CD14-positive monocyte (primary cell): Measurements from ENCODE around the gene HS3ST4. TPM values are rescaled to one million over a fixed set of nuclear protein-coding genes. Genes with fewer than 3 reads are reported as not detected.
"Not testable (repeated sequence)": the region's sequence is repeated elsewhere in the genome, so short reads cannot be mapped to it uniquely, and the experiment has no call there.

Experiments used
- DNase-seq, 3 donors: peaks; one replicate each; pipeline ENCODE4 v3.0.0-alpha.2; 2011 to 2022
- H2AFZ ChIP-seq: 2 replicates; pipeline ENCODE4 v1.6.0; 2012; ENCODE audit warnings: mild to moderate bottlenecking, low read depth, low read length, inconsistent platforms; ENCODE audit not compliant: insufficient read depth, poor library complexity, severe bottlenecking
- H3K27ac ChIP-seq, 2 donors: 1 replicate in 1 of 2; 2 replicates in 1 of 2; pipeline ENCODE4 v1.5.1; 2012 to 2013; ENCODE audit warnings: low read length in 2 of 2, control low read depth in 1 of 2, inconsistent platforms in 1 of 2, low read depth in 1 of 2, mild to moderate bottlenecking in 1 of 2
- H3K27me3 ChIP-seq, 2 donors: one replicate each; pipeline versions ENCODE4 v1.6.0 to v1.6.1; 2011 to 2013; ENCODE audit warnings: low read length in 2 of 2; ENCODE audit not compliant: control insufficient read depth in 2 of 2, insufficient read depth in 2 of 2
- H3K36me3 ChIP-seq, 2 donors: replicated peaks in 1 of 2; 1 replicate in 1 of 2; 2 replicates in 1 of 2; pipeline versions ENCODE4 v1.5.1 to v1.6.1; 2012 to 2013; ENCODE audit warnings: low read length in 2 of 2, control low read depth in 1 of 2, inconsistent platforms in 1 of 2, mild to moderate bottlenecking in 1 of 2; ENCODE audit not compliant: insufficient read depth in 2 of 2, control insufficient read depth in 1 of 2
- H3K4me1 ChIP-seq, 2 donors: 1 replicate in 1 of 2; 2 replicates in 1 of 2; pipeline versions ENCODE4 v1.5.1 to v1.6.1; 2012 to 2013; ENCODE audit warnings: low read length in 2 of 2, control low read depth in 1 of 2, inconsistent platforms in 1 of 2, mild to moderate bottlenecking in 1 of 2, moderate library complexity in 1 of 2; ENCODE audit not compliant: insufficient read depth in 2 of 2, control insufficient read depth in 1 of 2
- H3K4me2 ChIP-seq: replicated peaks from 2 replicates; pipeline ENCODE3; 2012; ENCODE audit warnings: low read length, moderate library complexity, mild to moderate bottlenecking; ENCODE audit not compliant: poor library complexity, severe bottlenecking; ENCODE audit errors: extremely low read depth
- H3K4me3 ChIP-seq, 3 experiments: fragments of 200-600 bp in 1 of 3; sonication (generic) in 1 of 3; replicated peaks in 1 of 3; 1 replicate in 2 of 3; 2 replicates in 1 of 3; pipeline ENCODE4 v1.5.1; 2011 to 2013; ENCODE audit warnings: low read length in 3 of 3, mild to moderate bottlenecking in 3 of 3, control low read depth in 2 of 3, low read depth in 2 of 3, inconsistent platforms in 1 of 3, moderate library complexity in 1 of 3
- H3K79me2 ChIP-seq: 2 replicates; pipeline ENCODE4 v1.6.0; 2012; ENCODE audit warnings: mild to moderate bottlenecking, control low read depth, inconsistent platforms, low read length, moderate library complexity; ENCODE audit not compliant: insufficient read depth
- H3K9ac ChIP-seq: 2 replicates; pipeline ENCODE4 v1.6.0; 2017; ENCODE audit warnings: low read length, mild to moderate bottlenecking; ENCODE audit not compliant: insufficient read depth, poor library complexity, severe bottlenecking
- H3K9me3 ChIP-seq, 2 donors: replicated peaks in 1 of 2; 1 replicate in 1 of 2; 2 replicates in 1 of 2; pipeline versions ENCODE4 v1.5.1 to v1.6.1; 2012 to 2013; ENCODE audit warnings: low read length in 2 of 2, control low read depth in 1 of 2; ENCODE audit not compliant: control insufficient read depth in 1 of 2, insufficient read depth in 1 of 2
- H4K20me1 ChIP-seq: 2 replicates; pipeline ENCODE4 v1.6.0; 2012; ENCODE audit warnings: mild to moderate bottlenecking, low read length, control low read depth, moderate library complexity; ENCODE audit not compliant: insufficient read depth
- H3K27ac Mint-ChIP-seq, 7 donors: one replicate each; pipeline ENCODE4 v1.8.0; 2020; ENCODE audit warnings: mild to moderate bottlenecking in 7 of 7, mixed read lengths in 7 of 7, moderate library complexity in 6 of 7, inconsistent platforms in 2 of 7
- H3K27me3 Mint-ChIP-seq, 3 donors: one replicate each; pipeline ENCODE4 v1.8.0; 2021 to 2022; ENCODE audit warnings: low read depth in 3 of 3, mild to moderate bottlenecking in 3 of 3, mixed read lengths in 3 of 3, moderate library complexity in 3 of 3, inconsistent platforms in 1 of 3
- H3K36me3 Mint-ChIP-seq, 2 donors: one replicate each; pipeline ENCODE4 v1.8.0; 2020; ENCODE audit warnings: mixed read lengths in 2 of 2, inconsistent platforms in 1 of 2, mild to moderate bottlenecking in 1 of 2
- H3K4me1 Mint-ChIP-seq: one replicate; pipeline ENCODE4 v1.8.0; 2020; ENCODE audit warnings: mild to moderate bottlenecking, mixed read lengths
- H3K4me3 Mint-ChIP-seq, 2 donors: one replicate each; pipeline ENCODE4 v1.8.0; 2020; ENCODE audit warnings: mild to moderate bottlenecking in 2 of 2, mixed read lengths in 2 of 2, moderate library complexity in 1 of 2
- H3K9me3 Mint-ChIP-seq, 7 donors: one replicate each; pipeline ENCODE4 v1.8.0; 2020 to 2022; ENCODE audit warnings: mixed read lengths in 7 of 7, mild to moderate bottlenecking in 6 of 7, moderate library complexity in 6 of 7, inconsistent platforms in 2 of 7
- WGBS: methylation state at CpG from one replicate; pipeline ENCODE4 v1.1.5; 2013; ENCODE audit warnings: missing lambda C conversion rate; ENCODE audit not compliant: insufficient coverage; 5-methylcytosine and 5-hydroxymethylcytosine counted together
- intact Hi-C, 2 donors: fragments of 100-400 bp; cut with micrococcal nuclease; formaldehyde crosslinking; loops; one replicate each; pipeline versions ENCODE4 v1.15.0 to v1.15.1; 2023
- polyA plus RNA-seq, 3 donors: library from polyadenylated mRNA; depleted of rRNA in 1 of 3; unstranded in 2 of 3; stranded (reverse) in 1 of 3; fragments of 300-500 nt in 2 of 3; fragments of >200 nt in 1 of 3; fragmentation: Illumina TruSeq in 2 of 3; gene quantifications; 1 replicate in 2 of 3; 2 replicates in 1 of 3; pipeline ENCODE4 v1.2.3, GENCODE V29; 2012 to 2021
- TF ChIP-seq, protein P1 (sequence below): fragments of 200-600 bp; IDR thresholded peaks from one replicate; pipeline ENCODE4 v1.8.0; 2022; ENCODE audit warnings: antibody characterized with exemption, mild to moderate bottlenecking

The HS3ST4 gene
- polyA plus RNA-seq, 3 donors, result not detected

- H3K4me3 Mint-ChIP-seq, result no peak overlapping the region
- no peak overlapping the region for H3K27ac ChIP-seq
- WGBS, result 85% methylated on average over 6 of the region's 9 CpGs
- no peak for DNase-seq
- H4K20me1 ChIP-seq, result no peaks in the 10 kb centered on the region
- H3K79me2 ChIP-seq, result no peaks in the 10 kb centered on the region
- no peak overlapping the region for H3K9ac ChIP-seq
- H3K27me3 Mint-ChIP-seq, result peaks cover 0 to 2% (median 1%) of the 10 kb centered on the region in 3 donors
- H3K9me3 Mint-ChIP-seq, result peaks cover 2 to 6% (median 4%) of the 10 kb centered on the region in 7 donors
- H3K9me3 ChIP-seq, result no peaks in the 10 kb centered on the region
- H3K4me1 Mint-ChIP-seq, result no peaks in the 10 kb centered on the region
- H3K4me1 ChIP-seq, result no peaks in the 10 kb centered on the region
- H3K4me2 ChIP-seq, result no peak overlapping the region
- no peaks in the 10 kb centered on the region for H3K36me3 ChIP-seq
- no peak overlapping the region for H2AFZ ChIP-seq
- TF ChIP-seq, protein P1, sequence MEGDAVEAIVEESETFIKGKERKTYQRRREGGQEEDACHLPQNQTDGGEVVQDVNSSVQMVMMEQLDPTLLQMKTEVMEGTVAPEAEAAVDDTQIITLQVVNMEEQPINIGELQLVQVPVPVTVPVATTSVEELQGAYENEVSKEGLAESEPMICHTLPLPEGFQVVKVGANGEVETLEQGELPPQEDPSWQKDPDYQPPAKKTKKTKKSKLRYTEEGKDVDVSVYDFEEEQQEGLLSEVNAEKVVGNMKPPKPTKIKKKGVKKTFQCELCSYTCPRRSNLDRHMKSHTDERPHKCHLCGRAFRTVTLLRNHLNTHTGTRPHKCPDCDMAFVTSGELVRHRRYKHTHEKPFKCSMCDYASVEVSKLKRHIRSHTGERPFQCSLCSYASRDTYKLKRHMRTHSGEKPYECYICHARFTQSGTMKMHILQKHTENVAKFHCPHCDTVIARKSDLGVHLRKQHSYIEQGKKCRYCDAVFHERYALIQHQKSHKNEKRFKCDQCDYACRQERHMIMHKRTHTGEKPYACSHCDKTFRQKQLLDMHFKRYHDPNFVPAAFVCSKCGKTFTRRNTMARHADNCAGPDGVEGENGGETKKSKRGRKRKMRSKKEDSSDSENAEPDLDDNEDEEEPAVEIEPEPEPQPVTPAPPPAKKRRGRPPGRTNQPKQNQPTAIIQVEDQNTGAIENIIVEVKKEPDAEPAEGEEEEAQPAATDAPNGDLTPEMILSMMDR, result no peak
- intact Hi-C loops, result no loop called here
- no peak overlapping the region for H3K27ac Mint-ChIP-seq
- no peaks in the 10 kb centered on the region for H3K27me3 ChIP-seq
- no peak overlapping the region for H3K4me3 ChIP-seq
- H3K36me3 Mint-ChIP-seq, result no peaks in the 10 kb centered on the region
These were observed 335.1 kb downstream of the HS3ST4 start for GRCh38 chr16:26026709-26027450.

GRCh38 chr16:26031286-26031685 lies 339.5 kb downstream of the HS3ST4 start:
- H3K27ac Mint-ChIP-seq, result no peak overlapping the region
- H3K9me3 Mint-ChIP-seq, result peaks cover 0 to 12% (median 4%) of the 10 kb centered on the region in 7 donors
- WGBS, result 87% methylated on average over 3 of the region's 9 CpGs
- no peaks in the 10 kb centered on the region for H3K4me1 Mint-ChIP-seq
- Histone ChIP-seq H3K9me3 (no peaks in the 10 kb centered on the region), H3K9ac (no peak overlapping the region), H3K27ac (no peak overlapping the region), H3K4me3 (no peak overlapping the region), H3K79me2 (no peaks in the 10 kb centered on the region), H3K4me1 (no peaks in the 10 kb centered on the region), H3K27me3 (no peaks in the 10 kb centered on the region), H4K20me1 (no peaks in the 10 kb centered on the region), H3K36me3 (no peaks in the 10 kb centered on the region), H3K4me2 (no peak overlapping the region), H2AFZ (no peak overlapping the region)
- TF ChIP-seq, protein P1, result no peak
- H3K36me3 Mint-ChIP-seq, result no peaks in the 10 kb centered on the region
- DNase-seq, result no peak
- intact Hi-C loops, result no loop called here
- no peaks in the 10 kb centered on the region for H3K27me3 Mint-ChIP-seq
- no peak overlapping the region for H3K4me3 Mint-ChIP-seq

- H3K9ac ChIP-seq, H3K4me2 ChIP-seq, H3K4me1 Mint-ChIP-seq, DNase-seq, H3K36me3 Mint-ChIP-seq, intact Hi-C loops, H3K4me1 ChIP-seq, H3K4me3 ChIP-seq, H3K27me3 ChIP-seq, H3K36me3 ChIP-seq, H4K20me1 ChIP-seq, H3K27ac Mint-ChIP-seq, H3K27me3 Mint-ChIP-seq, H2AFZ ChIP-seq, H3K79me2 ChIP-seq, H3K9me3 ChIP-seq, H3K27ac ChIP-seq, H3K4me3 Mint-ChIP-seq: not testable (repeated sequence)
- 88% methylated on average over 4 of the region's 18 CpGs for WGBS
- H3K9me3 Mint-ChIP-seq, result peaks cover 0 to 14% (median 3%) of the 10 kb centered on the region in 7 donors
These were observed 340.9 kb downstream of the HS3ST4 start for GRCh38 chr16:26032661-26033060.
